Progenitor cell of endocrine pancreas (in vitro differentiated cells): ENCODE results near the gene ACOXL. TPM values are rescaled to one million over a fixed set of nuclear protein-coding genes. Genes with fewer than 3 reads are reported as not detected.

Experiments used
- DNase-seq: peaks from one replicate; pipeline ENCODE4 v3.0.0; 2021; ENCODE audit warnings: low spot score; ENCODE audit not compliant: unreplicated experiment
- H3K27ac Mint-ChIP-seq: 2 replicates; pipeline ENCODE4 v1.8.0; 2021; ENCODE audit warnings: mild to moderate bottlenecking, moderate library complexity, mixed read lengths
- H3K27me3 Mint-ChIP-seq: 2 replicates; pipeline ENCODE4 v1.8.0; 2021; ENCODE audit warnings: mixed read lengths
- H3K36me3 Mint-ChIP-seq: 2 replicates; pipeline ENCODE4 v1.8.0; 2022; ENCODE audit warnings: mixed read lengths; ENCODE audit not compliant: insufficient read depth
- H3K4me1 Mint-ChIP-seq: 2 replicates; pipeline ENCODE4 v1.8.0; 2021; ENCODE audit warnings: low read depth, mixed read lengths
- H3K4me3 Mint-ChIP-seq: 2 replicates; pipeline ENCODE4 v1.8.0; 2021; ENCODE audit warnings: low read depth, mild to moderate bottlenecking, moderate library complexity, mixed read lengths
- H3K9me3 Mint-ChIP-seq: 2 replicates; pipeline ENCODE4 v1.8.0; 2021; ENCODE audit warnings: low read depth, mixed read lengths
- total RNA-seq: library from RNA; stranded (reverse); gene quantifications from 2 replicates; pipeline ENCODE4 v1.2.1, GENCODE V29; 2021
- TF ChIP-seq, protein P1 (sequence below): fragments of 200-600 bp; sonication (generic); IDR thresholded peaks from one replicate; pipeline ENCODE4 v1.5.0; 2021; ENCODE audit warnings: antibody characterized with exemption, mild to moderate bottlenecking; ENCODE audit not compliant: unreplicated experiment

ACOXL gene
- total RNA-seq, 1 donor from 2014 or later = 0.19 TPM

DNA sequence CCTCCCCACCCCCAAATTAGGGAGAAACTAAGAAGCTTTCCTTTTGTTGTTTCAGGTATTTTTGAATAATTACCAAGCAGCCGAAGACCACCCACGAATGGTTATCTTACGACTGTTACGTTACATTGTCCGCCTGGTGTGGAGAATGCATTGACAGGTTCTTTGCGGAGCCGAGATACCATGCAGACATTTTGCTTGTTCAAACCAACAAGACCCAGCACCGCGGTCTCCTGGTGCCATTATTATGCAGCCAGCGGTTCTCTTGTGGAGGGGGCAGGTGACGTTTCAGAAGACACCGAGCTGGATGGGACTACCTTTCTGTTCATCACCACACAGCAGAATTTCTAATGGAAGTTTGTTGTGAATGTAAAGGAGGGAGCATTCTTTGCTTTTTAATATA lies 431.7 kb downstream of the ACOXL start:
- Mint-ChIP-seq H3K27ac (no peak overlapping the region), H3K36me3 (peaks cover 19% of the 10 kb centered on the region), H3K27me3 (no peaks in the 10 kb centered on the region), H3K9me3 (no peaks in the 10 kb centered on the region), H3K4me3 (no peak overlapping the region), H3K4me1 (peaks cover 34% of the 10 kb centered on the region)
- no peak for DNase-seq
- TF ChIP-seq, protein P1, sequence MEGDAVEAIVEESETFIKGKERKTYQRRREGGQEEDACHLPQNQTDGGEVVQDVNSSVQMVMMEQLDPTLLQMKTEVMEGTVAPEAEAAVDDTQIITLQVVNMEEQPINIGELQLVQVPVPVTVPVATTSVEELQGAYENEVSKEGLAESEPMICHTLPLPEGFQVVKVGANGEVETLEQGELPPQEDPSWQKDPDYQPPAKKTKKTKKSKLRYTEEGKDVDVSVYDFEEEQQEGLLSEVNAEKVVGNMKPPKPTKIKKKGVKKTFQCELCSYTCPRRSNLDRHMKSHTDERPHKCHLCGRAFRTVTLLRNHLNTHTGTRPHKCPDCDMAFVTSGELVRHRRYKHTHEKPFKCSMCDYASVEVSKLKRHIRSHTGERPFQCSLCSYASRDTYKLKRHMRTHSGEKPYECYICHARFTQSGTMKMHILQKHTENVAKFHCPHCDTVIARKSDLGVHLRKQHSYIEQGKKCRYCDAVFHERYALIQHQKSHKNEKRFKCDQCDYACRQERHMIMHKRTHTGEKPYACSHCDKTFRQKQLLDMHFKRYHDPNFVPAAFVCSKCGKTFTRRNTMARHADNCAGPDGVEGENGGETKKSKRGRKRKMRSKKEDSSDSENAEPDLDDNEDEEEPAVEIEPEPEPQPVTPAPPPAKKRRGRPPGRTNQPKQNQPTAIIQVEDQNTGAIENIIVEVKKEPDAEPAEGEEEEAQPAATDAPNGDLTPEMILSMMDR = no peak

DNA sequence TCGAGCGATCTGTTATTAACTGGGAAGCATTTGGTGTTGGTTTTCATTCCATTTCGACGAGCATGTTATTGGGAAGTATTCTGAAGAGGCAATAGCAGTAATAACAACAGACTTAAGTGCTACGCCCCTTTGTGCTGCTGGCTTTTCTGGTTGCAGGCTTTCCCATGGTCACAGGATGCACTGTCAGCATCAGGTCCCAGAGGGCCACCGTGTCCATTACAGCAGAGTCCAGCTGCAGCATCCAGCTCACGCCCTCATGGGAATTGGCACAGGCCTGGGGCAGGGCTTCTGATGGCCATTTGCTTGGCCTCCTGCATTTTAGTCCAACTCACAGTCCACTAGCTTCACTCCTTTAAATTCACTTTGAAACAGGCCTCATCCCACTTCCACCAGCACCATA lies 432.7 kb downstream of the ACOXL start:
- no peak overlapping the region for H3K27ac Mint-ChIP-seq
- H3K4me1 Mint-ChIP-seq = peaks cover 33% of the 10 kb centered on the region
- TF ChIP-seq, protein P1 = no peak
- H3K4me3 Mint-ChIP-seq = no peak overlapping the region
- H3K36me3 Mint-ChIP-seq = peaks cover 18% of the 10 kb centered on the region
- no peak for DNase-seq
- no peaks in the 10 kb centered on the region for H3K9me3 Mint-ChIP-seq
- H3K27me3 Mint-ChIP-seq = no peaks in the 10 kb centered on the region

DNA sequence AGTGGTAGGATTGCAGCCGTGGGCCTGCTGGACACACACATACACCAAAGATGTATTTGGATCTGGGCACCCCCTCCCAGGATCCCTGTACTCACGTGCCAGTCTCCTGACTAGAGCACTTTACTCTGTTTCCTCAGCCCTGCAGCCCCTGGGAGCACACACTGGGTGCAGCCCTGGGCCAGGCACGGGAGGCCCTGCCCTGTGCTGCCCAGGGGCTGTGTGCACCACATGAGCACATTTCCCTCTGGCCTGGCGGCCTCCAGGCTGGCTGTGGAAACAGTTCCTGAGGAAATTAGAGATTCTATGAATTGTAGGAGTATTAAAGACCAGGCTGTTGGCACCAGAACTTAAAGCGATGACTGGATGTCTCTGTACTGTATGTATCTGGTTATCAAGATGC lies 433.7 kb downstream of the ACOXL start:
- TF ChIP-seq, protein P1 = no peak
- no peak overlapping the region for H3K27ac Mint-ChIP-seq
- no peak overlapping the region for H3K4me3 Mint-ChIP-seq
- H3K9me3 Mint-ChIP-seq = no peaks in the 10 kb centered on the region
- DNase-seq = no peak
- H3K4me1 Mint-ChIP-seq = peaks cover 32% of the 10 kb centered on the region
- H3K36me3 Mint-ChIP-seq = peaks cover 15% of the 10 kb centered on the region
- H3K27me3 Mint-ChIP-seq = no peaks in the 10 kb centered on the region

DNA sequence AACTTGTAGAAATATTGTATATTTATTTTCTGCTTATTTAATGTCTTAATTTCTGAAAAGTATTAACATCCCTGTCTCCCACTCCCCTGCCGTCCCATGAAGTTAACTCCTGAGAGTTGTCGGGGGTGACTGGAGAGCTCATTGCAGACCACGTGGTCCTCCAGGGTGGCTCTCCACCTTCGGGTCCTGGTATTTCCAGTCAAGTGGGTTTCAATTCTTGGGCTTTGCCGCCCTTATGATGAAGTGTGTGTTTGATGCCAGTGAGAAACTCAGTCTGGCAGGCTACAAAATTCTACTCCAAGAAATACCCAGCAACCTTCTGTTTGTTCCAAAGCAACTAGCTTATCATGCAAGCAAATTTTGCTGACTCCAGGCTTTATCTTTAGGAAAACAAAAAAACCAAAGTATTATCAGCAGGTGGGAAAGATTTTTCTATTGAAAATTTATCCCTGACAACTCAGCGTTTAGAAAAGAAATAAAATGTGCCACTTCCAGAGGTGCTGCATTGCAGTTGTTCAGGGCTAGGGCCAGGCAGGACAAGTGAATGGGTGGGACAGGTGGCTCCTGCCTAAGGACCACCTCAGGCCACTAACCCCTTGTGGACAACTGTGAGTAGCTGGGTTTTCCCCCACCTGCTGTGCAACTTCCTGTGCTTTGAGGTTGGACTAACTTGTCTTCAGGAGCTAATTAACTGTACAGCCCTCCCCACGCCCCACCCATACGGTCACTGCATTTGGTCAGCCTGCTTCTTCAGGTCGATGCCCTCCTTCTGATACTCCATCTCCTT lies 434.9 kb downstream of the ACOXL start:
- no peaks in the 10 kb centered on the region for H3K27me3 Mint-ChIP-seq
- peak overlapping the region; percentile 67 for H3K27ac Mint-ChIP-seq

DNA sequence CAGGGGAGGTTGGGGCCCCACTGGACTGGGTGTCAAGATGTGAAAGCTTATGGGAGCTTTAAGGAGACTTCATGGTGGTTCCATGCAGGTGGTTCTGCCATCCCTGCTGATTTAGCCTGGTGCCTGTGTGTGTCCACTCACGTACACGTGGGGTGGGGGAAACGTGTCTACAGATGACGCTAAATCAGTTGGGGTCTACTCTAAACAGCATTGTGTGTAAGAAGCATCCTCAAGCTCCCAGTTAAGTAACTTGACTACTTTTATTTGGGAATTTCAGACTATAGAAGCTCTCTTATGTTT lies 435.4 kb downstream of the ACOXL start:
- Mint-ChIP-seq H3K27ac (no peak overlapping the region), H3K9me3 (no peaks in the 10 kb centered on the region), H3K36me3 (peaks cover 11% of the 10 kb centered on the region), H3K27me3 (no peaks in the 10 kb centered on the region), H3K4me3 (no peak overlapping the region), H3K4me1 (peaks cover 28% of the 10 kb centered on the region)
- no peak for DNase-seq
- TF ChIP-seq, protein P1 = no peak

More for the DNA sequence above, 434.9 kb downstream of the ACOXL start:
- TF ChIP-seq, protein P1 = no peak
- Mint-ChIP-seq H3K4me1 (peaks cover 33% of the 10 kb centered on the region), H3K36me3 (peaks cover 11% of the 10 kb centered on the region), H3K4me3 (no peak overlapping the region), H3K9me3 (no peaks in the 10 kb centered on the region)
- no peak for DNase-seq

Other genes starting within 250 kb of the ACOXL start
- gene RGPD6, start 155.4 kb upstream of the ACOXL start, total RNA-seq = 28.6 and 48.2 TPM in 2 replicates
- 25.4 and 26.8 TPM in 2 replicates for gene BUB1, start 54.5 kb upstream of the ACOXL start, total RNA-seq